Activated CD8-positive, alpha-beta memory T cell treated with anti-CD3 and anti-CD28 coated beads for 36 hours (primary cell): Measurements from ENCODE around the gene OR7A17. TPM values are rescaled to one million over a fixed set of nuclear protein-coding genes. Genes with fewer than 3 reads are reported as not detected.

Experiments
- CTCF ChIA-PET: fragments of 350-600 bp; sonication (Branson Sonifier 250); formaldehyde crosslinking; loops from one replicate; lab custom pipeline; 2021; ENCODE audit warnings: antibody characterized with exemption; lab: Charles Lee
- POLR2A ChIA-PET: fragments of 350-600 bp; sonication (Branson Sonifier 250); formaldehyde crosslinking; loops from one replicate; lab custom pipeline; 2021; ENCODE audit warnings: antibody characterized with exemption; lab: Charles Lee
- total RNA-seq, 2 experiments: library from RNA; stranded (reverse); gene quantifications; one replicate each; pipeline ENCODE4 v1.2.3, GENCODE V29; 2021

Gene OR7A17
- total RNA-seq: not detected

DNA sequence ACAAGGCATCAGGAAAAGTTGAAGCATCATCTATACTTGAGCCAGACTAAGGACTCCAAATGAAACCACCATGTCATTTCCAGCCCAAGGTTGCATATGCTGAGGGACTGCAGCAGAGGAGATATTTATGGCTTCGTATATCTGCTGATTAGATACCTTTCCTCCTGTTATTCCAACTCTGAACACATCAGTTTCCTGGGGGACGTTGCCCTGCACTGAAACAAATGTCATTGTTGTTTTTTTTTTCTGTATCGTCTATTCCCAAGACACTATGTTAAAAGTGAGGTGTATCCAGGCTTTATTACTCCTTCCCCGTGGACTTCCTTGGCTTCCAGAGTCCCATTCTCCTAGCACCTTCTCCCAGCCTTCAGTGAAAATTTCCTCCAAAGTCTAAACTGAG lies at the start of gene OR7A17:
Gene OR7A17 (minus strand): TSS at position 101 of the 400 bp plus-strand sequence. CDS start 4,777 bp downstream, outside the sequence.
- CTCF ChIA-PET: no interaction called here

DNA sequence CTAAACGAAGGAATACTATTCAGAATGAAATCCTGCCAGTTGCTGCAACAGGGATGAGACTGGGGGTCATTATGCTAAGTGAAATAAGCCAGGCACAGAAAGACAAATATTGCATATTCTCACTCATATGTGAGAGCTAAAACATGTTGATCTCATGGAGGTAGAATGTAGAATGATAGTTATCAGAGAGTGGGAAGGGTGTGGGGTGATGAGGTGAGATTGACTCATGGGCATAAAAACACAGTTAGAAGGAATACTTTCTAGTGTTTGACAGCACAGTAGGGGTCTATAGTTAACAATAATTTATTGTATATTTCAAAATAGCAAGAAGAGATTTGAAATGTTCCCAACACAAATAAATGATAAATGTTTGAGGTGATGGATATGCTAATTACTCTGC lies 47.6 kb upstream of the OR7A17 start:
- ChIA-PET CTCF (no interaction called here), POLR2A (no interaction called here)

More for the DNA sequence above, at the start of gene OR7A17:
- POLR2A ChIA-PET: no interaction called here

DNA sequence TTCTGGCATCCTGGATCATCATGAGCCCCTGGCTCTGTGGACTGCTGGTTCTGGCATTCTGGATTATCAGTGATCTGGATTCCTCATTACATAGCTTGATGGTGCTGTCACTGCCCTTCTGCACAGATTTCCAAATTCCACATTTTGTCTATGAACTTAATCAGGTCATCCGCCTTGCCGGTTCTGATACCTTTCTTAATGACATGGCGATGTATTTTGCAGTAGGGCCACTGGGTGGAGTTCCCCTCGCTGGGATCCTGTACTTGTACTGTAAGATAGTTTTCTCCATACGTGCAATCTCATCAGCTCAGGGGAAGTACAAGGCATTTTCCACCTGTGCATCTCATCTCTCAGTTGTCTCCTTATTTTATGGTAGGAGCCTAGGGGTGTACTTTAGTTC lies 30.9 kb upstream of the OR7A17 start:
- POLR2A ChIA-PET: no interaction called here
- CTCF ChIA-PET: no interaction called here

DNA sequence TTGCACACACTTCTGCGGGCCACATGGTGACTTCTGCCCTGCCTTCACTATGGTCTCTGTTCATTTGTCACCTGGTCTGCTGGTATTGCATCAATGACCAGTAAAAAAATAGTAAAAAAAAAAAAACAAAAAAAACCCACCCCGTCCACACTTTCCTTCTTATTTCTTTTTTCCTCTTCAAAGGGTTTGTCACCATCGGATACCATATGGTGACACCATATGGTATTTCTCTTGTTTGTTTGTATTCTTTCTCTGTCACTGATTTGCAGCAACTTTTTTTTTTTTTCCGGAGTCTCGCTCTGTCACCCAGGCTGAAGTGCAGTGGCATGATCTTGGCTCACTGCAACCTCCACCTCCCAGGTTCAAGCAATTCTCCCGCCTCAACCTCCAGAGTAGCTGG lies 29.2 kb upstream of the OR7A17 start:
- CTCF ChIA-PET: no interaction called here
- POLR2A ChIA-PET: no interaction called here

DNA sequence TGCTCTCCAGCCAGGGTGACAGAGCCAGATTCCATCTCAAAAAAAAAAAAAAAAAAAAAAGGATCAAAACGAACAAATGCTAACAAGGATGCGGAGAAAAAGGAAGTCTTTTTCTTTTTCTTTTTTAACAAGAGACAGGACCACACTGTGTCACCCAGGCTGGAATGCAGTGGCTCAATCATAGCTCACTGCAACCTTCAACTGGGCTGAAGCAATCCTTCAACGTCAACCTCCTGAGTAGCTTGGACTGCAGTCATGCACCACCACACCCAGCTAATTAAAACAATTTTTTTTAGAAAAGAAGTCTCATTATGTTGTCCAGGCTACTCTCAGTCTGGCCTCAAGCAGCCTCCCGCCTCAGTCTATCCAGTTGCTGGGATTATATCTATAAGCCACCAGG lies 20.8 kb upstream of the OR7A17 start:
- POLR2A ChIA-PET: no interaction called here
- CTCF ChIA-PET: interaction anchor here (0.9 kb wide), 1 partner anchor 9 kb away, joined by 3 read pairs; no protein-coding TSS in a partner anchor

DNA sequence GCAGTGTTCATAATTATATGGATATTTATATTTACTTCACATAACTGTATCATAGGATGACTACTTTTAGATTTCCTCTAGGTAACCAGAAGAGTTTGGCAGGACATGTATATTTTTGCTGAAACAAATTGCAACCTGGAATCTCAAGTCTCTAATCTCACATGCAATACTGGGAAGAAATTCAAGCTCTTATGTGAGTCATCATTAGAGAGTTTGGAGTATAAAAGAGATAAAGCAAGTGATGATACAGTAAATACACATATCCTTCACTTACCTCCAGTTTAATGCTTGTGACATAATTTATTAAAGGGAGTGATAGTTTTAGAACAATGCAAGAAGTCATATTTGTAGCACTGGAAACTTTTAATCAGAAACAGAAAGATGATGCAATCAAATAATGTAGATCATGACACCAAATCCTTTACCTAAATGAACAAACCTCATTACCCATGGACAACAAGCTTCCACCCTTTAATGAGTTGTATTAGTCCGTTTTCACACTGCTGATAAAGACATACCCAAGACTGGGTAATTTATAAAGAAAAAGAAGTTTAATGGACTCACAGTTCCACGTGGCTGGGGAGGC lies 15.8 kb upstream of the OR7A17 start:
- CTCF ChIA-PET: no interaction called here
- POLR2A ChIA-PET: no interaction called here

DNA sequence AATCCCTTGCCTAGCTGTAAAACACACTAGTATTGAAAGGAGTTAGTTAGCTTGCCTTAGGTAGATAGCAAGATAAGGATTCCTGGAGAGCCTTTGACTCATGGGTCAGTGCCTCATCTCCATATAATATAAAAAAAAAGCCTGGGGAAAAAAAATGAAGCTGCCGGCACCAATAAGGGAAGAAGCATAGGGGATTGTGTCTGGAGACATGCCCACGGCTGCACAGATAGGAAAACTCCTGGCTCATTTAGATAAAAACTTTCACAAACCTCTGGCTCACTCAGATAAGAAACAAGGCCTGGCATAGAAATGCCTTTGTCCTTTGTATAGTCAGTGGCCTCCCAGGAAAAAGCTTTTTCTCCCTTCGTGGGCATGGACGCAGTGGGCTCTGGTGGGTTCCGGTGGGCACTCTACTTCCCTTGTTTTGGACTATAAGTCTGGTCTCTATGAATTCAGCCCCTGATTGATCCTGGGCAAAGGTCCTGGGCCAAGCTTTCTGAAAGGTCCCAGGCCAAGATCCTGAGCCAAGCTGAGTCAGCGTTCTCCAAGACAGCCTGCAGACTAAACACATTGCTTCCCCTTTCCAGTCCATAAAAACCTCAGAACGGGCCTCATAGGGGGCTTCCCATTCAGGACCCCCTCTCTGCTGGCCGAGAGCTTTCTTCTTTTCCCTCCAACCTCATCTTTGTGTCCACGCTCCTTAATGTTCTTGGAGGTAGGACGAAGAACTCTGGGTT lies 4.9 kb upstream of the OR7A17 start:
- POLR2A ChIA-PET: no interaction called here
- CTCF ChIA-PET: interaction anchor here (1.6 kb wide), 1 partner anchor 105 kb away, joined by 3 read pairs; no protein-coding TSS in a partner anchor

DNA sequence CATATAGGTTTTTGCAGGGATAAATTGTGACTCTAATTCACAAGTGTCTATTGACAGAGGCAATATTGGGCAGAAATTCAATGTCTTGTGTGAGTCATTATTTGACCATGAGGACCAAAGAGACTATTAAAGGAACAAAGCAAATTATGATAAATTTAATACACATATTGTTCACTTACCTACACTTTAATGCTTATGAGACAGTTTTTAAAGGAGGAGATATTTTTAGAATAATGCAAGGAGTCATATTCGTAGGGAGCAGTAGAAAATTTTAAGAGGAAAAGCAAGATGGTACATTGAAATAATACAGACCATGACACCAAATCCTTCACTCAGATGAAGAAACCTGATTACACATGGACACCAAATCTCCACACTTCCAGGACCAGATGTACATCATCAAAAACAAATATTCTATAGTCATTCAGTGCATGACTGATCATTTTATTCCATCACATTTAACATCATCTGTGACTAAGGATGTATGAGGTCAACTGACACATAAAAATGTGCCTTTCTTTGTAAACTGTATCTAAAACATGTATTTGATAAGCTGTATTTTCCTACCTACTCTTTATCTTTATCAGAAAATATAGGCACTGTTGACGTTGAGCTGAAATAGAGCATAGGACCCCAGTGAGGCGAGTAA lies 4.2 kb upstream of the OR7A17 start:
- POLR2A ChIA-PET: no interaction called here
- CTCF ChIA-PET: no interaction called here

DNA sequence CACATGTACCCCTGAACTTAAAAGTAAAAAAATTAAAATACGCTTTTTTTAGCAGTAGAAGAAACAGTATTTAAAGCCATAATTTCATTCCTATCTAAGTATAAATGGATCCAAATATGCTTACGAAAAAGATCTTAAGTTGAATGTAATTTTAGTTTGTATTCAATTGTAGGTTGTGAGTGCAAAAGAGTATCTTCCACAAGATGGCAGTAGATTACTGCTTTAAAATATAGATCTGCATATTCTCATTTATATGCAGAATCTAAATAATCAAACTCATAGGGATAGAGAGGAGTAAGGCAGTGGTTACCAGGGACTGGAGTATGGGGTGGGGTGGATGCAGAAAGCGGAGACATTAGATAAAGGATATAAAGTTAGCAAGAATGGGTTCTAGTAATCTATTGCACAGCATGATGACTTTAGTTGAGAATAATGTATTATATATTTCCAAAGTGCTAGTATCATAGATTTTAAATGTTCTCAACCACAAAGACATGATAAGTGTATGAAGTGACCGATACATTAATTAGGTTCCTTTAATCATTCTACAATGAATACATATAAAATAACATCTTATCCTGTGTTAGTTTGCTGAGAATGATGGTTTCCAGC lies 14.2 kb downstream of the OR7A17 start:
- ChIA-PET POLR2A (no interaction called here), CTCF (no interaction called here)

DNA sequence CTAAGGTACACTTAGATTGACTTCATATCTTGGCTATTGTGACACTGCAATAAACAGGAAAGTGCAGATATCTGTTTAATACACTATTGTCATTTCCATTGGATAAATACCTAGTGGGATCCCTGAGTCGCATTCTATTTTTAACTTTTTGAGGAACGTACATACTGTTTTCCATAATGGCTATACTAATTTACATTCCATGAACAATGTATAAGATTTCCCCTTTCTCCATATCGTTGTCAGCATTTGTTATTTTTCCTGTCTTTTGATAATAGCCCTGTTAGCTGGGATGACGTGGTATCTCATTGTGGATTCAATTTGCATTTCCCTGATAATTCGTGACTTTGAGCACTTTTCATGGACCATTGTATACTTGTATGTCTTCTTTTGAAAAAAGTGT lies 17.4 kb downstream of the OR7A17 start:
- ChIA-PET CTCF (no interaction called here), POLR2A (no interaction called here)

DNA sequence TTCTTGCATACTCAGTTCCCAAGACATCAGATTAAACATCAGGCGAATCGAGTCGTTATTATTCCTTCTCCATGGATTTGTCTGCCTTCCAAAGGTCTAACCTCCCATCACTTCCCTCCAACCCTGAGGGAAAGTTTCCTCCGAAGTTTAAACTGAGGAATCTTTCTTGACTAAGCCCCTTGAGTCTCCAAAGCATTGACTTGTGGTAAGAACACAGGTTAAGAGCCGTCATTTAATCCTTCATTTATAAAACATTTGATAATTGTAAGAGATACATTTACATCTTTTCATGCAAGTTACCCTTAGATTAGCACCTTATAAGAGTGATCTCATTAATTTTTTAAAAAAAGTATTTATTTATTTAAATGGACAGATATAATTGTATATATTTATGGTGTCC lies 37.1 kb downstream of the OR7A17 start, which contains the start of gene OR7A10:
Gene OR7A10 (minus strand): TSS at position 101 of the 400 bp plus-strand sequence. CDS start 7,045 bp downstream, outside the sequence.
- POLR2A ChIA-PET: no interaction called here

DNA sequence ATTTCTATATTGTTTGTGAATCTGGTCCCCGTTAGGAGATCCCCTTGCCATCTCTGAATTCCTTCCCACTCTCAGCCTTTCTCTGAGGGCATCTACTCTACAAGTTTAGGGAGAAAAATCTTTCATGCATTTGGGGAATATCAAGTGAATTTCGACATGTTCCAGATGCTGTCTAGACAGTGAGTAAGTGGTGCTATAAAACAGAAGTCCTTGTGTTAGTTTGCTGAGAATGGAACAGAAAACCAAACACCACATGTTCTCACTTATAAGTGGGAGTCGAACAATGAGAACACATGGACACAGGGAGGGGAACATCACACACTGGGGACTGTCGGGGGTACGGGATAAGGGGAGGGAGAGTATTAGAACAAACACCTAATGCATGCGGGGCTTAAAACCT lies 42.4 kb downstream of the OR7A17 start:
- ChIA-PET POLR2A (no interaction called here), CTCF (no interaction called here)

More for the DNA sequence above, 37.1 kb downstream of the OR7A17 start, which contains the start of gene OR7A10:
- CTCF ChIA-PET: interaction anchor here (0.7 kb wide), 1 partner anchor 59 kb away, joined by 3 read pairs; no protein-coding TSS in a partner anchor

DNA sequence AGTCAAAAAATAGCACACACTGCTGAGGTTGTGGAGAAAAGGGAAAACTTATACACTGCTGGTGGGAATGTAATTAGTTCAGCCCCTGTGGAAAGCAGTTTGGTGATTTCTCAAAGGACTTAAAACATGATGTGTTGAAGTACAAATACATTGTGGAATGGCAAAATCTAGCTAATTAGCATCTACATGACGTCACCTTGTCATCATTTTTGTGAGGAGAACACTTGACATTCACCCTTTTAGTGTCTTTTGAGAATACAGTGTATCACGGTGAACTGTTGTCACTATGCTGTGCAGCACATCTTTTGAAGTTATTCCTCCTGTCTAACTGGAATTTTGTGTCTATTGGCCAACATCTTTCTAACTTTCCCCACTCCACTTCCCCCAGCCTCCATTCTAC lies 42.8 kb downstream of the OR7A17 start:
- POLR2A ChIA-PET: no interaction called here

DNA sequence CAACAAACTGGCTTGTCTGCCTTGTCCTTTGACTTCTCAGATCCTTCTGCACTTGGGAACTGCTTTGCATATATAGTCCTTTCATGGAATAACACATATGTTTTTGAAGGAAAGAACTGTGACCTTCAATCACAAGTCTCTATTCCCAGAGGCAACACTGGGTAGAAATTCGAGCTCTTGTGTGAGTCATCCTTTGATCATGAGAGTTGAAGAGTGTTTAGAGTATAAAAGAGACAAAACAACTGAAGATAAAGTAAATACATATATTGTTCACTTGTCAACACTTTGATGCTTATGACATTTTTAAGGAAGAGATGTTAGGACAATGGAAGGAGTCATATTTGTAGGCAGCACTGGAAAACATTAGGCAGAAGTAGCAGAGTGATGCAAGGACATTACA lies 45.7 kb downstream of the OR7A17 start:
- POLR2A ChIA-PET: no interaction called here
- CTCF ChIA-PET: no interaction called here

More for the DNA sequence above, 42.8 kb downstream of the OR7A17 start:
- CTCF ChIA-PET: no interaction called here

DNA sequence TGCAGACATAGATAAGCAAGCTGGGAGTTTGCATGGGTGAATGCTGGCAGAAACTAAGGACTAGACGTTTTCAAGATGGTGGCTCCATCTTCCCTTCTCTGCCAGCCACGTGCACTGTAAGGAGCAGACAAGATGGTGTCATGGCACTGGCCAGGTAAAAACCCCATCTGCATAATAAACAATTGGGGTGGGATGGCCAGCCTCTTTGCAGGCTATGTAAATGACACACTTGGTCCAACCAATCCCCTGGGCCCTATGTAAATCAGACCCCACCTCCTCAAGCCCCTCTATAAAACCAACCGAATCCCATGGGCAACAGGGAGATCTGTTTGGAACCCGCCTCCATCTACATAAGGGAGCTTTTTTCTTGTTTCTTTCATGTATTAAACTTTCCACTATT lies 48.5 kb downstream of the OR7A17 start:
- CTCF ChIA-PET: no interaction called here
- POLR2A ChIA-PET: no interaction called here

DNA sequence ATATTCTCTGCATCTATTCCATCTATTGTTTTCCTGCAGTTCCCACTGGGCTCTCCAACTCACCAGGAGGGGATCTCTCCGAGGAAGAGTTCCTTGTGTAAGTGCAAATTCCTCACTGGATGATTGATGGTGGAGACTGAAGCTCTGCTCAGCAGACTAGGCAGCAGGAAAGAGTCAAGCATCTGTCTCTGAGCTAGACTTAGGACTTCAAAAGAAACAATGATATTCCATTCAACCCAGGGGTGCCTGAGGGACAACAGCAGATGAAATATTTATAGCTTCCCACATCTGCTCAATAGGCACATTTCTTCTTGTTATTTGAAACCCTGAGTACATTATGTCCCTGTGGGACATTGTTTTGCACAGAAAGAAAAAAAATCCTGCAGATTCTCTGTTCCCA lies 50.9 kb downstream of the OR7A17 start, which contains the start of the genes OR7A5 and OR7C1:
Gene OR7A5 (minus strand): TSS at position 175 of the 400 bp plus-strand sequence. CDS start 6,944 bp downstream, outside the sequence.
Gene OR7C1 (minus strand): TSS at position 175 of the 400 bp plus-strand sequence. CDS start 35,049 bp downstream, outside the sequence.
- ChIA-PET POLR2A (no interaction called here), CTCF (no interaction called here)

DNA sequence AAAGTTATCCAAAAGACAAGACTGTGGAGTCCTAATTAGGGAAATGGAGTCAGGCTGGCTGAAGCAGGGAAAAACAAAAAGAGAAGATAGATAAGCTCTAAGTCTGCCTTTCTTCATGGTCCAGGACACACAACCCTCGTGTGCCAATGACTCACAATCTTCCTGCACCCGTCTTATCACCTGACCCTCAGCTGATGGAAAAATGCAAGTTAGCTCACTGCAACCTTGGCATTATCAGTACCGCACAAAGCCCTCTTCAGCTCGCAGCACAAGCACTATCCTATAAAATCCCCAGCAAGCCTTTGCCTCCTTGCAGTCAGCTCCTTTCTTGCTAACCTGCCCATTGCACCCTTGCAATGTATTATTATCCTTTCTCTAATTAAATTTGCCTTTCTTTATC lies 55.2 kb downstream of the OR7A17 start:
- POLR2A ChIA-PET: no interaction called here
- CTCF ChIA-PET: no interaction called here
